Parathyroid adenoma (tissue), 2 donors: ENCODE data around the gene POMT2.

ENCODE experiments used
- H2AFZ ChIP-seq: fragments of 300-600 bp; sonication (generic); one replicate; pipeline ENCODE4 v1.7.0; 2017; ENCODE audit warnings: antibody characterized with exemption, mild to moderate bottlenecking
- H3K27ac ChIP-seq: fragments of 300-600 bp; sonication (generic); one replicate; pipeline ENCODE4 v1.7.0; 2017
- H3K27me3 ChIP-seq: fragments of 300-600 bp; sonication (generic); one replicate; pipeline ENCODE4 v1.7.0; 2017; ENCODE audit warnings: low read length; ENCODE audit not compliant: control insufficient read depth, insufficient read depth
- H3K36me3 ChIP-seq: fragments of 300-600 bp; sonication (generic); one replicate; pipeline ENCODE4 v1.7.0; 2017; ENCODE audit warnings: low read length; ENCODE audit not compliant: control insufficient read depth, insufficient read depth
- H3K4me1 ChIP-seq: fragments of 300-600 bp; sonication (generic); one replicate; pipeline ENCODE4 v1.7.0; 2017; ENCODE audit warnings: control low read depth
- H3K4me2 ChIP-seq: fragments of 300-600 bp; sonication (generic); one replicate; pipeline ENCODE4 v1.7.0; 2017; ENCODE audit warnings: low read length
- H3K4me3 ChIP-seq: fragments of 300-600 bp; sonication (generic); one replicate; pipeline ENCODE4 v1.7.0; 2017; ENCODE audit warnings: low read depth, low read length
- H3K79me2 ChIP-seq: fragments of 300-600 bp; sonication (generic); one replicate; pipeline ENCODE4 v1.7.0; 2017; ENCODE audit warnings: control low read depth
- H3K9ac ChIP-seq: fragments of 300-600 bp; sonication (generic); one replicate; pipeline ENCODE4 v1.7.0; 2017; ENCODE audit warnings: mild to moderate bottlenecking
- H3K9me3 ChIP-seq: fragments of 300-600 bp; sonication (generic); one replicate; pipeline ENCODE4 v1.7.0; 2017; ENCODE audit warnings: low read length; ENCODE audit not compliant: control insufficient read depth
- TF ChIP-seq, protein P1 (sequence below): fragments of 300-600 bp; sonication (generic); IDR thresholded peaks from one replicate; pipeline ENCODE4 v1.7.0; 2017; ENCODE audit warnings: antibody characterized with exemption, mild to moderate bottlenecking
- donor health status: primary hyperparathyroidism.

Gene POMT2

DNA sequence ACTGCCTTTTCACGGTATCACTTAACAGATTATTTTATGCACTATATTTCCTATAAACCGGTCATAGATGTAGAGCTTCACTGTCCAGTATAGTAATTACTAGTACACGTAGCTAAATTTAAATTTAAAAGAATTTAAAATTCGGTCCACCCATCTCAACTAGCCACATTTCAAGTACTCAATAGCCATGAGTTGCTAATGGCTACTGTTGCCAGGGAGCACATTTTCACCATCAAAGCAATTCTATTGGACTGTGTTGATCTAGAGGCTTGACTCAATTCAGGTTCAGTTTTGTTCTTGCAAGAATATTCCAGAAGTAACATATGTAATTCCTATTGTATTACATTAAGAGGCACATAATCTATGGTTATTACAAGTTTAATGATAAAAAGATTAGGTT is 36.2 kb upstream of the POMT2 start:
- Histone ChIP-seq H3K9me3 (no peaks in the 10 kb centered on the region), H3K27ac (no peak overlapping the region), H3K79me2 (peaks cover 7% of the 10 kb centered on the region), H3K4me2 (no peak overlapping the region), H3K9ac (no peak overlapping the region), H2AFZ (no peak overlapping the region), H3K36me3 (no peaks in the 10 kb centered on the region), H3K4me1 (no peaks in the 10 kb centered on the region), H3K27me3 (no peaks in the 10 kb centered on the region), H3K4me3 (no peak overlapping the region)
- TF ChIP-seq, protein P1, sequence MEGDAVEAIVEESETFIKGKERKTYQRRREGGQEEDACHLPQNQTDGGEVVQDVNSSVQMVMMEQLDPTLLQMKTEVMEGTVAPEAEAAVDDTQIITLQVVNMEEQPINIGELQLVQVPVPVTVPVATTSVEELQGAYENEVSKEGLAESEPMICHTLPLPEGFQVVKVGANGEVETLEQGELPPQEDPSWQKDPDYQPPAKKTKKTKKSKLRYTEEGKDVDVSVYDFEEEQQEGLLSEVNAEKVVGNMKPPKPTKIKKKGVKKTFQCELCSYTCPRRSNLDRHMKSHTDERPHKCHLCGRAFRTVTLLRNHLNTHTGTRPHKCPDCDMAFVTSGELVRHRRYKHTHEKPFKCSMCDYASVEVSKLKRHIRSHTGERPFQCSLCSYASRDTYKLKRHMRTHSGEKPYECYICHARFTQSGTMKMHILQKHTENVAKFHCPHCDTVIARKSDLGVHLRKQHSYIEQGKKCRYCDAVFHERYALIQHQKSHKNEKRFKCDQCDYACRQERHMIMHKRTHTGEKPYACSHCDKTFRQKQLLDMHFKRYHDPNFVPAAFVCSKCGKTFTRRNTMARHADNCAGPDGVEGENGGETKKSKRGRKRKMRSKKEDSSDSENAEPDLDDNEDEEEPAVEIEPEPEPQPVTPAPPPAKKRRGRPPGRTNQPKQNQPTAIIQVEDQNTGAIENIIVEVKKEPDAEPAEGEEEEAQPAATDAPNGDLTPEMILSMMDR: no peak

GRCh38 chr14:77355811-77356210 is 35.1 kb upstream of the POMT2 start:
- Histone ChIP-seq H3K36me3 (no peaks in the 10 kb centered on the region), H3K4me1 (no peaks in the 10 kb centered on the region), H3K27ac (no peak overlapping the region), H3K4me2 (no peak overlapping the region), H3K9ac (no peak overlapping the region), H2AFZ (no peak overlapping the region), H3K79me2 (peaks cover 5% of the 10 kb centered on the region), H3K27me3 (no peaks in the 10 kb centered on the region), H3K4me3 (no peak overlapping the region), H3K9me3 (no peaks in the 10 kb centered on the region)
- TF ChIP-seq, protein P1: no peak

GRCh38 chr14:77353469-77354141 is 32.9 kb upstream of the POMT2 start:
- Histone ChIP-seq H2AFZ (no peak overlapping the region), H3K9me3 (no peaks in the 10 kb centered on the region), H3K27ac (no peak overlapping the region), H3K27me3 (no peaks in the 10 kb centered on the region), H3K9ac (no peak overlapping the region), H3K4me3 (no peak overlapping the region), H3K79me2 (no peaks in the 10 kb centered on the region), H3K4me1 (no peaks in the 10 kb centered on the region), H3K4me2 (no peak overlapping the region), H3K36me3 (no peaks in the 10 kb centered on the region)
- TF ChIP-seq, protein P1: no peak

GRCh38 chr14:77347751-77348150 is 27.1 kb upstream of the POMT2 start:
- TF ChIP-seq, protein P1: no peak
- Histone ChIP-seq H3K27me3 (no peaks in the 10 kb centered on the region), H3K4me2 (no peak overlapping the region), H3K4me1 (peaks cover 21% of the 10 kb centered on the region), H3K79me2 (no peaks in the 10 kb centered on the region), H3K27ac (no peak overlapping the region), H3K9me3 (no peaks in the 10 kb centered on the region), H3K9ac (no peak overlapping the region), H2AFZ (no peak overlapping the region), H3K4me3 (no peak overlapping the region), H3K36me3 (no peaks in the 10 kb centered on the region)

DNA sequence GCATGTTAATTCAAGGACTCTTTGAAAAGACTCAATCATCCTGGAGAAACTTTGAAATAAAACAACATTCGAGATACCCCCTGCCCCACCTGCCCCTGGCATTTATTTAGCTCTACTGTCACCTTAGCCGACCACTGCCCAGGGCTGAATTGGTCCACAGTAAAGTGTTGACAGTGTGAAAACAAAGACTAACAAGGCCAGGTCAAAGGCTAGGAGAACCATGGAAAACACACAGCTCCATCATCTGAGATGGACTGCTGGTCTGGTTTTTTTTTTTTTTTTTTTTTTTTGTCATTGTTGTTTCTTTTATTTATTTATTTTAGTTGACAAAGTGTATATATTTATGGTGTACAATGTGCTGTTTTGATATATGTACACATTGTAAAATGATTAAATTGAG is 25.8 kb upstream of the POMT2 start:
- Histone ChIP-seq H3K27me3 (no peaks in the 10 kb centered on the region), H3K36me3 (no peaks in the 10 kb centered on the region), H3K79me2 (no peaks in the 10 kb centered on the region), H3K4me2 (no peak overlapping the region), H3K9me3 (no peaks in the 10 kb centered on the region), H2AFZ (no peak overlapping the region), H3K4me1 (peaks cover 21% of the 10 kb centered on the region), H3K9ac (no peak overlapping the region), H3K4me3 (no peak overlapping the region), H3K27ac (no peak overlapping the region)
- TF ChIP-seq, protein P1: no peak
